HG02938 (cell line): Measurements from ENCODE around the gene CDH2.

Experiments
- ATAC-seq: cut with Tn5 transposase; IDR thresholded peaks from one replicate; pipeline ENCODE4 v1.9.1; 2021; ENCODE audit warnings: mild to moderate bottlenecking, moderate library complexity; ENCODE audit not compliant: unreplicated experiment

CDH2 gene

GRCh38 chr18:28045880-28046279, 131.1 kb downstream of the CDH2 start:
- ATAC-seq: no peak

- ATAC-seq: no peak
Observed at GRCh38 chr18:28045176-28045810, 131.6 kb downstream of the CDH2 start.

GRCh38 chr18:28044036-28044435, 132.9 kb downstream of the CDH2 start:
- ATAC-seq: no peak

- ATAC-seq: no peak
Observed at GRCh38 chr18:28043631-28044030, 133.3 kb downstream of the CDH2 start.

- ATAC-seq: no peak
Observed at GRCh38 chr18:28041366-28041765, 135.6 kb downstream of the CDH2 start.

- ATAC-seq: no peak
Observed at GRCh38 chr18:28040716-28041115, 136.2 kb downstream of the CDH2 start.

- no peak for ATAC-seq
Observed at GRCh38 chr18:28040211-28040610, 136.7 kb downstream of the CDH2 start.

GRCh38 chr18:28039691-28040090, 137.2 kb downstream of the CDH2 start:
- ATAC-seq: no peak

- no peak for ATAC-seq
Observed at GRCh38 chr18:28039078-28039477, 137.9 kb downstream of the CDH2 start.

GRCh38 chr18:28036488-28036887, 140.4 kb downstream of the CDH2 start:
- no peak for ATAC-seq

GRCh38 chr18:28034567-28034966, 142.4 kb downstream of the CDH2 start:
- no peak for ATAC-seq

GRCh38 chr18:28032177-28032576, 144.8 kb downstream of the CDH2 start:
- no peak for ATAC-seq

- no peak for ATAC-seq
Observed at GRCh38 chr18:28030458-28030857, 146.5 kb downstream of the CDH2 start.

- ATAC-seq: no peak
Observed at GRCh38 chr18:28027755-28028154, 149.2 kb downstream of the CDH2 start.

GRCh38 chr18:28019425-28020108, 157.4 kb downstream of the CDH2 start:
- no peak for ATAC-seq

- ATAC-seq: no peak
Observed at GRCh38 chr18:28018351-28018750, 158.6 kb downstream of the CDH2 start.

- no peak for ATAC-seq
Observed at GRCh38 chr18:28015671-28016070, 161.3 kb downstream of the CDH2 start.

GRCh38 chr18:28013066-28013465, 163.9 kb downstream of the CDH2 start:
- no peak for ATAC-seq

- no peak for ATAC-seq
Observed at GRCh38 chr18:28012336-28012735, 164.6 kb downstream of the CDH2 start.

GRCh38 chr18:28009589-28009988, 167.3 kb downstream of the CDH2 start:
- no peak for ATAC-seq

GRCh38 chr18:28007841-28008240, 169.1 kb downstream of the CDH2 start:
- ATAC-seq: no peak

GRCh38 chr18:28005164-28005563, 171.8 kb downstream of the CDH2 start:
- no peak for ATAC-seq

- no peak for ATAC-seq
Observed at GRCh38 chr18:28004606-28005005, 172.3 kb downstream of the CDH2 start.
